K562 (cell line): ENCODE results near the gene SMIM15. TPM values are rescaled to one million over a fixed set of nuclear protein-coding genes. Genes with fewer than 3 reads are reported as not detected.

Source experiments
- ATAC-seq: fragments of 200-7000 bp; cut with Tn5 transposase; 3 replicates; pipeline ENCODE4 v1.9.1; 2020; ENCODE audit warnings: moderate library complexity
- BruUV-seq: library from RNA; stranded (reverse); fragments of 400-500 nt; replicated peaks from 2 replicates; lab custom pipeline; 2021; lab: Mats Ljungman, UMichigan
- CTCF ChIA-PET: fragments of 300-600 bp; formaldehyde crosslinking; extraction: SDS; loops from one replicate; lab custom pipeline; 2021; ENCODE audit warnings: low intra/inter-chr PET ratio; lab: Yijun Ruan, JAX
- POLR2A ChIA-PET: fragments of 300-600, 350-650 bp; sonication (Branson Sonifier 250); formaldehyde crosslinking; extraction: SDS; loops from one replicate; lab custom pipeline; 2021; ENCODE audit warnings: antibody characterized with exemption, inconsistent platforms; lab: Yijun Ruan, JAX
- DNase-seq, 4 experiments: peaks; one replicate each; pipeline versions ENCODE4 v3.0.0 to v3.0.0-alpha.2; 2011 to 2018; ENCODE audit warnings: low spot score in 3 of 4, mixed read lengths in 3 of 4; ENCODE audit errors: extremely low read depth in 1 of 4
- FAIRE-seq: peaks from 2 replicates; lab custom pipeline; 2011; peaks lifted over from hg19 to GRCh38; lab: Jason Lieb, UNC
- H2AFZ ChIP-seq: 2 replicates; pipeline ENCODE4 v1.6.0; 2011; ENCODE audit warnings: low read depth, low read length, control low read depth, inconsistent platforms
- H3K27ac ChIP-seq: fragments of 200-600 bp; 3 replicates; pipeline ENCODE4 v1.8.0; 2011; ENCODE audit warnings: low read depth, mild to moderate bottlenecking, control low read depth, inconsistent platforms, low read length, moderate library complexity, mixed read lengths; ENCODE audit errors: extremely low read depth
- H3K27me3 ChIP-seq, 2 experiments: fragments of 300-600 bp in 1 of 2; 2 replicates in 1 of 2; 3 replicates in 1 of 2; pipeline versions ENCODE4 v1.6.0 to v1.8.0; 2011; ENCODE audit warnings: inconsistent platforms in 2 of 2, low read length in 2 of 2, mild to moderate bottlenecking in 1 of 2, mixed read lengths in 1 of 2, moderate library complexity in 1 of 2; ENCODE audit not compliant: control insufficient read depth in 2 of 2, insufficient read depth in 2 of 2
- H3K36me3 ChIP-seq: fragments of 300-600 bp; 3 replicates; pipeline ENCODE4 v1.8.0; 2011; ENCODE audit warnings: mild to moderate bottlenecking, low read length, inconsistent platforms; ENCODE audit not compliant: control insufficient read depth, insufficient read depth
- H3K4me1 ChIP-seq, 2 experiments: fragments of 200-600 bp in 1 of 2; replicated peaks in 1 of 2; 2 replicates in 1 of 2; 3 replicates in 1 of 2; pipeline versions ENCODE4 v1.5.1 to v1.8.0; 2011; ENCODE audit warnings: inconsistent platforms in 2 of 2, low read length in 2 of 2, mild to moderate bottlenecking in 1 of 2, mixed read lengths in 1 of 2, moderate library complexity in 1 of 2; ENCODE audit not compliant: control insufficient read depth in 2 of 2, insufficient read depth in 2 of 2
- H3K4me2 ChIP-seq: 2 replicates; pipeline ENCODE4 v1.6.1; 2011; ENCODE audit warnings: low read length, control low read depth, inconsistent platforms, mixed read lengths; ENCODE audit not compliant: insufficient read depth
- H3K4me3 ChIP-seq: fragments of 200-600 bp; sonication (generic), shearing (Covaris generic); 2 replicates; pipeline ENCODE4 v1.5.1; 2016; ENCODE audit warnings: control low read depth, inconsistent platforms
- H3K79me2 ChIP-seq: fragments of 200-600 bp; 3 replicates; pipeline ENCODE4 v1.8.0; 2011; ENCODE audit warnings: low read length, inconsistent platforms; ENCODE audit not compliant: control insufficient read depth, insufficient read depth
- H3K9ac ChIP-seq, 2 experiments: 2 replicates each; pipeline versions ENCODE4 v1.6.0 to v1.6.1; 2011; ENCODE audit warnings: low read depth in 2 of 2, low read length in 2 of 2, control low read depth in 1 of 2, inconsistent platforms in 1 of 2, mild to moderate bottlenecking in 1 of 2, mixed read lengths in 1 of 2; ENCODE audit not compliant: insufficient read depth in 1 of 2
- H3K9me1 ChIP-seq: one replicate; pipeline ENCODE4 v1.6.0; 2011; ENCODE audit warnings: inconsistent platforms, mild to moderate bottlenecking, low read length, moderate library complexity; ENCODE audit not compliant: control insufficient read depth, insufficient read depth
- H3K9me3 ChIP-seq: replicated peaks from 2 replicates; pipeline ENCODE4 v1.5.1; 2011; ENCODE audit warnings: low read depth, low read length, inconsistent platforms; ENCODE audit not compliant: control insufficient read depth, insufficient read depth
- H4K20me1 ChIP-seq: replicated peaks from 2 replicates; pipeline ENCODE4 v1.6.1; 2011; ENCODE audit warnings: low read length, inconsistent platforms, mixed read lengths; ENCODE audit not compliant: control insufficient read depth, insufficient read depth
- HMBOX1 ChIP-seq: sonication (generic); IDR thresholded peaks from 2 replicates; pipeline ENCODE4 v1.6.1; 2016
- MEIS2 ChIP-seq: fragments of 450-650 bp; IDR thresholded peaks from 2 replicates; pipeline ENCODE4 v1.6.1; 2014; ENCODE audit warnings: mild to moderate bottlenecking; ENCODE audit not compliant: partially characterized antibody
- NFE2 ChIP-seq: IDR thresholded peaks from 2 replicates; pipeline ENCODE4 v1.6.1; 2014; ENCODE audit warnings: antibody characterized with exemption, low read depth
- PBX2 ChIP-seq, 2 experiments: IDR thresholded peaks in 1 of 2; conservative IDR thresholded peaks in 1 of 2; 2 replicates each; pipeline ENCODE4 v1.6.1; 2016; ENCODE audit warnings: low read depth in 2 of 2, mild to moderate bottlenecking in 1 of 2, missing compliant biosample characterization in 1 of 2, missing genetic modification characterization in 1 of 2, moderate library complexity in 1 of 2
- PHTF2 ChIP-seq: fragments of 250-450 bp; sonication (Bioruptor Pico); IDR thresholded peaks from 2 replicates; pipeline ENCODE4 v1.5.0; 2021; ENCODE audit warnings: mild to moderate bottlenecking
- TEAD1 ChIP-seq, 2 experiments: fragments of 450-650 bp in 1 of 2; sonication (generic) in 1 of 2; formaldehyde crosslinking; IDR thresholded peaks; 2 replicates each; pipeline versions ENCODE4 v1.4.0 to v1.8.0; 2020 to 2022; ENCODE audit warnings: mild to moderate bottlenecking in 2 of 2, missing genetic modification reagents in 1 of 2
- ZNF398 ChIP-seq: fragments of 250-450 bp; sonication (Bioruptor Pico); IDR thresholded peaks from 2 replicates; pipeline ENCODE4 v1.8.0; 2021; ENCODE audit warnings: moderate library complexity, mild to moderate bottlenecking, inconsistent platforms
- WGBS: fragments of 100-300 bp; shearing (Covaris generic); methylation state at CpG from one replicate; pipeline ENCODE4 v1.1.6; 2016; ENCODE audit warnings: low coverage, mixed read lengths; ENCODE audit not compliant: insufficient coverage; ENCODE audit errors: missing lambda C conversion rate; 5-methylcytosine and 5-hydroxymethylcytosine counted together
- in situ Hi-C: fragments of 300-500 bp; cut with MboI; formaldehyde crosslinking; loops from 4 replicates; pipeline ENCODE4 v1.15.0; 2018; ENCODE audit warnings: inconsistent platforms, mixed read lengths
- intact Hi-C: fragments of 100-400 bp; cut with micrococcal nuclease; formaldehyde crosslinking; loops from 2 replicates; pipeline ENCODE4 v1.14.2; 2022
- polyA plus RNA-seq, 8 experiments: library from polyadenylated mRNA; depleted of rRNA in 4 of 8; stranded (reverse) in 5 of 8; unstranded in 3 of 8; fragments of >200 nt; fragmentation: Nextera tagmentation in 2 of 8; fragmentation: Illumina TruSeq in 1 of 8; extraction: Ambion mirVana in 2 of 8; extraction: Trizol in 1 of 8; gene quantifications; 2 replicates each; pipeline versions ENCODE4 v1.2.1 to v1.2.3, GENCODE V29; 2011 to 2014; ENCODE audit warnings: inconsistent platforms in 1 of 8, missing spikeins in 1 of 8
- total RNA-seq, 7 experiments: library from RNA; depleted of rRNA in 6 of 7; stranded (reverse); fragments of >200 nt in 6 of 7; fragmentation: Illumina TruSeq in 2 of 7; extraction: Trizol in 2 of 7; gene quantifications; 2 replicates each; pipeline versions ENCODE4 v1.2.1 to v1.2.3, GENCODE V29; 2011 to 2021; ENCODE audit warnings: low replicate concordance in 1 of 7
- TF ChIP-seq, protein P1 (sequence below): fragments of 250-450 bp; sonication (Bioruptor Pico); IDR thresholded peaks from 2 replicates; pipeline ENCODE4 v1.4.0; 2020; ENCODE audit warnings: mild to moderate bottlenecking, moderate library complexity

SMIM15 gene
- total and polyA plus RNA-seq, 9 of the 15 experiments (the other 6 are each of a cell fraction or from before 2014, with no cell fraction given): 16.6 to 124 (median 82.0) TPM

- TF ChIP-seq MEIS2 (peak; percentile 79), NFE2 (peak; percentile 72)
These were observed 20.2 kb upstream of the SMIM15 start (continued) for GRCh38 chr5:61182449-61182848.

- Histone ChIP-seq H4K20me1 (no peaks in the 10 kb centered on the region), H3K4me1 (no peaks in the 10 kb centered on the region), H3K4me2 (peak overlapping the region; percentile 41; the same call in 1 of the 2 replicates), H3K79me2 (no peaks in the 10 kb centered on the region), H3K27me3 (no peaks in the 10 kb centered on the region), H3K9ac (no peak overlapping the region), H3K27ac (no peak overlapping the region), H2AFZ (peak overlapping the region; percentile 62), H3K36me3 (no peaks in the 10 kb centered on the region), H3K4me3 (no peak overlapping the region), H3K9me1 (no peaks in the 10 kb centered on the region), H3K9me3 (no peaks in the 10 kb centered on the region)
- intact Hi-C loops (no loop called here), in situ Hi-C loops (no loop called here)
- POLR2A ChIA-PET: interaction anchor here (2.0 kb wide), 1 partner anchor 8 kb away, joined by 8 read pairs; no protein-coding TSS in a partner anchor
- CTCF ChIA-PET: no interaction called here
- no TSS peak for BruUV-seq
- TF ChIP-seq, protein P1, sequence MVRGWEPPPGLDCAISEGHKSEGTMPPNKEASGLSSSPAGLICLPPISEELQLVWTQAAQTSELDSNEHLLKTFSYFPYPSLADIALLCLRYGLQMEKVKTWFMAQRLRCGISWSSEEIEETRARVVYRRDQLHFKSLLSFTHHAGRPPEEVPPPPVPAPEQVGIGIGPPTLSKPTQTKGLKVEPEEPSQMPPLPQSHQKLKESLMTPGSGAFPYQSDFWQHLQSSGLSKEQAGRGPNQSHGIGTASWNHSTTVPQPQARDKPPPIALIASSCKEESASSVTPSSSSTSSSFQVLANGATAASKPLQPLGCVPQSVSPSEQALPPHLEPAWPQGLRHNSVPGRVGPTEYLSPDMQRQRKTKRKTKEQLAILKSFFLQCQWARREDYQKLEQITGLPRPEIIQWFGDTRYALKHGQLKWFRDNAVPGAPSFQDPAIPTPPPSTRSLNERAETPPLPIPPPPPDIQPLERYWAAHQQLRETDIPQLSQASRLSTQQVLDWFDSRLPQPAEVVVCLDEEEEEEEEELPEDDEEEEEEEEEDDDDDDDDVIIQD (CRISPR knock-in tag): no peak
- TF ChIP-seq PBX2 (CRISPR knock-in tag; IDR thresholded peaks at IDR 0.05; ENCODE audit: low read depth): no peak
- TF ChIP-seq PBX2 (tag; conservative IDR thresholded peaks at IDR 0.05; ENCODE audit: low read depth): no peak
- TF ChIP-seq PHTF2 (CRISPR knock-in tag): no peak
- no peak for TF ChIP-seq TEAD1 (CRISPR knock-in tag; IDR thresholded peaks at IDR 0.05)
- no peak for TF ChIP-seq ZNF398 (CRISPR knock-in tag)
- TF ChIP-seq HMBOX1: no peak
- FAIRE-seq (no peak), DNase-seq (no peak), ATAC-seq (no peak)
- WGBS: 8% methylated on average over 2 of the region's 2 CpGs
These were observed 18.6 kb upstream of the SMIM15 start for GRCh38 chr5:61180886-61181285.
